Measurements from ENCODE around the gene GPC3.
"Not testable (repeated sequence)": the region's sequence is repeated elsewhere in the genome, so short reads cannot be mapped to it uniquely, and the experiment has no call there.

The GPC3 gene

GRCh38 chrX:133745349-133745748 is 240.0 kb downstream of the GPC3 start:
- no peak for ATAC-seq
- no peaks in the 10 kb centered on the region for H3K4me1 Mint-ChIP-seq
- no peaks in the 10 kb centered on the region for H3K27me3 Mint-ChIP-seq
- H3K36me3 Mint-ChIP-seq, result no peaks in the 10 kb centered on the region
- no peaks in the 10 kb centered on the region for H3K9me3 Mint-ChIP-seq
- H3K4me3 Mint-ChIP-seq, result no peak overlapping the region
- H3K27ac Mint-ChIP-seq, result no peak overlapping the region

- Mint-ChIP-seq H3K4me1 (no peaks in the 10 kb centered on the region), H3K36me3 (no peaks in the 10 kb centered on the region), H3K9me3 (no peaks in the 10 kb centered on the region), H3K27ac (no peak overlapping the region), H3K27me3 (no peaks in the 10 kb centered on the region), H3K4me3 (no peak overlapping the region)
- no peak for ATAC-seq
Measured at GRCh38 chrX:133742602-133743305, 242.6 kb downstream of the GPC3 start.

- no peak for ATAC-seq
- H3K36me3 Mint-ChIP-seq, result no peaks in the 10 kb centered on the region
- H3K9me3 Mint-ChIP-seq, result no peaks in the 10 kb centered on the region
- no peak overlapping the region for H3K27ac Mint-ChIP-seq
- no peaks in the 10 kb centered on the region for H3K27me3 Mint-ChIP-seq
- H3K4me3 Mint-ChIP-seq, result no peak overlapping the region
- H3K4me1 Mint-ChIP-seq, result no peaks in the 10 kb centered on the region
Measured at GRCh38 chrX:133741303-133741702, 244.1 kb downstream of the GPC3 start.

GRCh38 chrX:133726642-133727041 is 258.8 kb downstream of the GPC3 start:
- no peaks in the 10 kb centered on the region for H3K9me3 Mint-ChIP-seq
- H3K27me3 Mint-ChIP-seq, result peaks cover 11% of the 10 kb centered on the region
- no peak overlapping the region for H3K4me3 Mint-ChIP-seq
- ATAC-seq, result no peak
- H3K36me3 Mint-ChIP-seq, result no peaks in the 10 kb centered on the region
- H3K27ac Mint-ChIP-seq, result no peak overlapping the region
- no peaks in the 10 kb centered on the region for H3K4me1 Mint-ChIP-seq

- no peaks in the 10 kb centered on the region for H3K4me1 Mint-ChIP-seq
- peaks cover 7% of the 10 kb centered on the region for H3K27me3 Mint-ChIP-seq
- H3K9me3 Mint-ChIP-seq, result no peaks in the 10 kb centered on the region
- no peak overlapping the region for H3K4me3 Mint-ChIP-seq
- H3K27ac Mint-ChIP-seq, result no peak overlapping the region
- no peak for ATAC-seq
- no peaks in the 10 kb centered on the region for H3K36me3 Mint-ChIP-seq
Measured at GRCh38 chrX:133726211-133726630, 259.2 kb downstream of the GPC3 start.

- no peak overlapping the region for H3K27ac Mint-ChIP-seq
- H3K36me3 Mint-ChIP-seq, result no peaks in the 10 kb centered on the region
Measured at GRCh38 chrX:133723930-133724329, 261.5 kb downstream of the GPC3 start.

GRCh38 chrX:133722756-133723155 is 262.6 kb downstream of the GPC3 start:
- Mint-ChIP-seq H3K9me3 (no peaks in the 10 kb centered on the region), H3K36me3 (no peaks in the 10 kb centered on the region), H3K27ac (no peak overlapping the region), H3K4me1 (no peaks in the 10 kb centered on the region), H3K27me3 (peaks cover 7% of the 10 kb centered on the region), H3K4me3 (no peak overlapping the region)
- no peak for ATAC-seq

More at GRCh38 chrX:133723930-133724329, 261.5 kb downstream of the GPC3 start:
- Mint-ChIP-seq H3K4me3 (no peak overlapping the region), H3K9me3 (no peaks in the 10 kb centered on the region), H3K27me3 (peaks cover 7% of the 10 kb centered on the region), H3K4me1 (no peaks in the 10 kb centered on the region)
- no peak for ATAC-seq

- H3K27me3 Mint-ChIP-seq, H3K36me3 Mint-ChIP-seq, H3K27ac Mint-ChIP-seq: not testable (repeated sequence)
Measured at GRCh38 chrX:133720269-133720668, 265.1 kb downstream of the GPC3 start.

GRCh38 chrX:133715715-133716114 is 269.7 kb downstream of the GPC3 start:
- Mint-ChIP-seq H3K27me3 (no peaks in the 10 kb centered on the region), H3K4me3 (no peak overlapping the region), H3K27ac (no peak overlapping the region), H3K9me3 (no peaks in the 10 kb centered on the region), H3K4me1 (no peaks in the 10 kb centered on the region), H3K36me3 (no peaks in the 10 kb centered on the region)
- no peak for ATAC-seq

More at GRCh38 chrX:133720269-133720668, 265.1 kb downstream of the GPC3 start:
- not testable (repeated sequence) for H3K9me3 Mint-ChIP-seq, H3K4me3 Mint-ChIP-seq, ATAC-seq, H3K4me1 Mint-ChIP-seq

- Mint-ChIP-seq H3K27me3 (no peaks in the 10 kb centered on the region), H3K9me3 (no peaks in the 10 kb centered on the region), H3K27ac (no peak overlapping the region), H3K4me3 (no peak overlapping the region), H3K4me1 (no peaks in the 10 kb centered on the region), H3K36me3 (no peaks in the 10 kb centered on the region)
- no peak for ATAC-seq
Measured at GRCh38 chrX:133709501-133709900, 275.9 kb downstream of the GPC3 start.

GRCh38 chrX:133706890-133707289 is 278.5 kb downstream of the GPC3 start:
- H3K27me3 Mint-ChIP-seq, result no peaks in the 10 kb centered on the region
- H3K4me1 Mint-ChIP-seq, result no peaks in the 10 kb centered on the region
- no peak for ATAC-seq
- H3K36me3 Mint-ChIP-seq, result no peaks in the 10 kb centered on the region
- H3K27ac Mint-ChIP-seq, result no peak overlapping the region
- no peaks in the 10 kb centered on the region for H3K9me3 Mint-ChIP-seq
- H3K4me3 Mint-ChIP-seq, result no peak overlapping the region

GRCh38 chrX:133702230-133702629 is 283.2 kb downstream of the GPC3 start:
- ATAC-seq, result no peak
- Mint-ChIP-seq H3K4me1 (no peaks in the 10 kb centered on the region), H3K27me3 (no peaks in the 10 kb centered on the region), H3K9me3 (no peaks in the 10 kb centered on the region), H3K4me3 (no peak overlapping the region), H3K36me3 (no peaks in the 10 kb centered on the region), H3K27ac (no peak overlapping the region)

GRCh38 chrX:133699023-133699728 is 286.2 kb downstream of the GPC3 start:
- no peak for ATAC-seq
- H3K27me3 Mint-ChIP-seq, result no peaks in the 10 kb centered on the region

GRCh38 chrX:133698298-133698697 is 287.1 kb downstream of the GPC3 start:
- Mint-ChIP-seq H3K4me3 (no peak overlapping the region), H3K27me3 (no peaks in the 10 kb centered on the region), H3K27ac (no peak overlapping the region), H3K4me1 (no peaks in the 10 kb centered on the region), H3K9me3 (no peaks in the 10 kb centered on the region), H3K36me3 (no peaks in the 10 kb centered on the region)
- no peak for ATAC-seq

More at GRCh38 chrX:133699023-133699728, 286.2 kb downstream of the GPC3 start:
- Mint-ChIP-seq H3K27ac (no peak overlapping the region), H3K36me3 (no peaks in the 10 kb centered on the region), H3K4me3 (no peak overlapping the region), H3K4me1 (no peaks in the 10 kb centered on the region), H3K9me3 (no peaks in the 10 kb centered on the region)

- Mint-ChIP-seq H3K27me3 (no peaks in the 10 kb centered on the region), H3K4me1 (no peaks in the 10 kb centered on the region), H3K4me3 (no peak overlapping the region), H3K9me3 (no peaks in the 10 kb centered on the region), H3K27ac (no peak overlapping the region), H3K36me3 (no peaks in the 10 kb centered on the region)
- ATAC-seq, result no peak
Measured at GRCh38 chrX:133697656-133698055, 287.7 kb downstream of the GPC3 start.

GRCh38 chrX:133689997-133690599 is 295.3 kb downstream of the GPC3 start:
- no peak for ATAC-seq
- H3K9me3 Mint-ChIP-seq, result no peaks in the 10 kb centered on the region
- no peak overlapping the region for H3K4me3 Mint-ChIP-seq
- H3K27ac Mint-ChIP-seq, result no peak overlapping the region
- no peaks in the 10 kb centered on the region for H3K27me3 Mint-ChIP-seq
- no peaks in the 10 kb centered on the region for H3K4me1 Mint-ChIP-seq
- no peaks in the 10 kb centered on the region for H3K36me3 Mint-ChIP-seq
